ENCODE results near the gene LRRC36. TPM values are rescaled to one million over a fixed set of nuclear protein-coding genes. Genes with fewer than 3 reads are reported as not detected.
A peak's percentile ranks its signal among the peaks of the same experiment; 100 is the strongest.
"Not testable (repeated sequence)": the region's sequence is repeated elsewhere in the genome, so short reads cannot be mapped to it uniquely, and the experiment has no call there.

LRRC36 gene
- total and polyA plus RNA-seq, 2 of the 13 experiments (the other 11 are each of a cell fraction or from before 2014, with no cell fraction given), result 0.12 to 0.15 TPM

GRCh38 chr16:67415421-67415820 lies 88.8 kb downstream of the LRRC36 start:
- CTCF ChIA-PET (ENCODE audit: low intra/inter-chr PET ratio, low total read pairs), result interaction anchor here (2.3 kb wide), 1 partner anchor 136 kb away, joined by 7 read pairs; the partner anchor contains the start of gene PLEKHG4
- POLR2A ChIA-PET, result interaction anchor here (1.1 kb wide), 1 partner anchor 16 kb away, joined by 3 read pairs; the partner anchor contains the start of gene HSD11B2
- FAIRE-seq; H3K79me2 ChIP-seq (ENCODE audit: insufficient read depth, low read length); H3K36me3 ChIP-seq (replicated peaks in 1 of 2; ENCODE audit: control insufficient read depth in 1 of 2, insufficient read depth in 2 of 2, low read length in 2 of 2); DNase-seq (ENCODE audit: low spot score); H3K27ac ChIP-seq (ENCODE audit: extremely low read length, insufficient read depth, low read length); H3K9me3 ChIP-seq (ENCODE audit: low read length); in situ Hi-C loops (cut with HindIII; ENCODE audit: extremely low pct_ligation_motif_present, low pct_unique_long_range_greater_than_20kb); ATAC-seq; intact Hi-C loops (cut with micrococcal nuclease; ENCODE audit: unreplicated experiment); H4K20me1 ChIP-seq (ENCODE audit: insufficient read depth, low read length): not testable (repeated sequence)
- WGBS (ENCODE audit: low lambda C conversion rate), result 91% methylated on average over 19 of the region's 19 CpGs
- Histone ChIP-seq H3K9ac (ENCODE audit: insufficient read depth, low read depth, low read length) (peak overlapping the region; percentile 69), H2AFZ (ENCODE audit: low read length) (peak overlapping the region; percentile 57), H3K4me2 (ENCODE audit: low read depth, low read length) (peak overlapping the region; percentile 95), H3K4me1 (ENCODE audit: insufficient read depth, low read length) (peaks cover 46% of the 10 kb centered on the region), H3K27me3 (ENCODE audit: control insufficient read depth in 1 of 2, insufficient read depth in 2 of 2, low read length in 2 of 2) (peaks cover 0 to 15% of the 10 kb centered on the region in 2 experiments; a peak in 2 of 5 replicates), H3K4me3 (replicated peaks in 1 of 3; ENCODE audit: insufficient read depth in 1 of 3, low read depth in 2 of 3, low read length in 3 of 3) (peak overlapping the region; percentile 54 to 78 (median 76); a peak in 5 of 6 replicates)
- peak; percentile 5; the same call in 1 of the 2 replicates for TF ChIP-seq ZNF350 (CRISPR knock-in tag; IDR thresholded peaks at IDR 0.05; ENCODE audit: borderline replicate concordance, low read depth)
- TSS peak; percentile 62 for BruUV-seq (replicated peaks)

DNA sequence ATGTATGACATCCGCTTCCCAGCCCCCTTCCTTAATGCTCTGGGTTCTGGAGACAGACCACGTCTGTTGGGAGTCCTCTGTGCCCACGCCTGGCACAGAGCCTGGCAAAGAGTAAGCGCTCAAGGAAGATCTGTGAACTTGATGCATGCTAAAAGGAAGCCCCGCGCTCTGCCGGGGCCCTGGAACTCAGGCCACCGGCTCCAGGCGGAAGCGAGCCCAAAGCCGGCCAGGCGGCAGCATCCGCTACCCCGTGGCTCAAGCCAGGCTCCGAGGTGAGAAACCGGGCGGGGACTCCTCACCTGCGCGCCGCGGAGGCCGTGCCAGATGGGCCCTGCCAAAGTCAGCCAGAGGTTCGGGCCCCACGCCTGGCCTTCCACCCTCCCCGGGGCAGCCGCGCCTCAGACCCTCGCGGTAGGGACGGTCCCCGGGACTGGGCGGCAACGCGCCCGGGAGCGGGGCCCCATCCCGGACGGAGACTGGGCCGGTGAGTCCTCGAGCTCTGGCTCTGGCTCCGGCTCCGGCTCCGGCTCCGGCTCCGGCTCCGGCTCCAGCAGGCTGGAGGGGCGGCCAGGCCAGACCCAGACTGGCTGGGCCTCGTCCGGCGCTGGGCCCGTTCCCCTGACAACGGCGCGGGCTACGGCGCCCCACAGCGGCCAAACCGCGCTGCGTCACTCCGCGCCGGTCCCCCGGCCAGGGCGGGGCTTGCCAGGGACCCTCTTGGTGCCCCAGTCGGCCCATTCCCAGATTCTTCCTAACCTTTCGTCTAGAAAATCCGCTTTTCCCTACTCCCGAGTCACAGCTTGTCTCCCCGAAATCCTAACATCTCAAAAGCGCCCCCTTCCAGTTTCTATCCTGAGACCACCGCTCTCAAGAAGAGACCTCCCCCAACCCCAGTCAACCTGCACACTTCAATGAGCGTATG lies 89.5 kb downstream of the LRRC36 start, which contains the start of gene ZDHHC1:
Gene ZDHHC1, minus strand, starts transcription at position 606 of the 922 bp plus-strand sequence. CDS start 8,702 bp downstream, outside the sequence.
- no TSS peak for BruUV-seq (replicated peaks)
- POLR2A ChIA-PET, result interaction anchor here (1.2 kb wide), 1 partner anchor 30 kb away, joined by 3 read pairs; no protein-coding TSS in a partner anchor
- FAIRE-seq (no peak), ATAC-seq (peak; percentile 90), DNase-seq (ENCODE audit: low spot score) (no peak)
- no peaks in the 10 kb centered on the region for H4K20me1 ChIP-seq (ENCODE audit: insufficient read depth, low read length)
- CTCF ChIA-PET (ENCODE audit: low intra/inter-chr PET ratio, low total read pairs), result interaction anchor here (2.3 kb wide), 1 partner anchor 137 kb away, joined by 7 read pairs; the partner anchor contains the start of gene PLEKHG4
- no peaks in the 10 kb centered on the region for H3K9me3 ChIP-seq (ENCODE audit: low read length)
- H3K27ac ChIP-seq (ENCODE audit: extremely low read length, insufficient read depth, low read length), result no peak within 1 kb of the TSS
- in situ Hi-C loops (cut with HindIII; ENCODE audit: extremely low pct_ligation_motif_present, low pct_unique_long_range_greater_than_20kb) (no loop called here), intact Hi-C loops (cut with micrococcal nuclease; ENCODE audit: unreplicated experiment) (loop anchor here (2.0 kb wide), 1 partner anchor 89 kb away; the partner anchor contains the start of genes KCTD19 and LRRC36)
- no peaks in the 10 kb centered on the region for H3K36me3 ChIP-seq (replicated peaks in 1 of 2; ENCODE audit: control insufficient read depth in 1 of 2, insufficient read depth in 2 of 2, low read length in 2 of 2)
- H3K9ac ChIP-seq (ENCODE audit: insufficient read depth, low read depth, low read length), result peak within 1 kb of the TSS; percentile 69
- peak within 1 kb of the TSS; percentile 57 for H2AFZ ChIP-seq (ENCODE audit: low read length)
- H3K4me1 ChIP-seq (ENCODE audit: insufficient read depth, low read length), result peaks cover 40% of the 10 kb centered on the region
- H3K79me2 ChIP-seq (ENCODE audit: insufficient read depth, low read length), result no peaks in the 10 kb centered on the region
- H3K4me2 ChIP-seq (ENCODE audit: low read depth, low read length), result peak within 1 kb of the TSS; percentile 95
- H3K27me3 ChIP-seq (ENCODE audit: control insufficient read depth in 1 of 2, insufficient read depth in 2 of 2, low read length in 2 of 2), result peaks cover 0 to 15% of the 10 kb centered on the region in 2 experiments; a peak in 2 of 5 replicates
- WGBS (ENCODE audit: low lambda C conversion rate), result 11% methylated on average over 24 of the region's 73 CpGs
- H3K4me3 ChIP-seq (replicated peaks in 1 of 3; ENCODE audit: insufficient read depth in 1 of 3, low read depth in 2 of 3, low read length in 3 of 3), result peak within 1 kb of the TSS; percentile 54 to 78 (median 76)
- TF ChIP-seq HOXA9 (CRISPR knock-in tag; IDR thresholded peaks at IDR 0.05; ENCODE audit: borderline replicate concordance) (no peak), KAT8 (CRISPR knock-in tag; IDR thresholded peaks at IDR 0.05) (peak; percentile 42; the same call in 1 of the 2 replicates), ZSCAN25 (CRISPR knock-in tag; IDR thresholded peaks at IDR 0.05) (no peak), BORCS8-MEF2B (CRISPR knock-in tag; IDR thresholded peaks at IDR 0.05) (peak; percentile 81; the same call in 1 of the 2 replicates), ZNF234 (CRISPR knock-in tag; conservative IDR thresholded peaks at IDR 0.05) (peak; percentile 81; the same call in 1 of the 2 replicates), NFKB2 (CRISPR knock-in tag; IDR thresholded peaks at IDR 0.05; ENCODE audit: borderline replicate concordance) (peak; percentile 86; the same call in 1 of the 2 replicates), PPARG (CRISPR knock-in tag; conservative IDR thresholded peaks at IDR 0.05) (peak; percentile 37; the same call in 1 of the 2 replicates), ZNF124 (CRISPR knock-in tag; IDR thresholded peaks at IDR 0.05) (no peak), ZNF335 (CRISPR knock-in tag; IDR thresholded peaks at IDR 0.05) (peak; percentile 20; the same call in 1 of the 2 replicates), ZNF567 (CRISPR knock-in tag; IDR thresholded peaks at IDR 0.05; ENCODE audit: borderline replicate concordance) (peak; percentile 79; the same call in 1 of the 2 replicates), RNF2 (conservative IDR thresholded peaks at IDR 0.05; ENCODE audit: low read depth) (no peak; the same call in 1 of the 2 replicates), KLF12 (CRISPR knock-in tag; IDR thresholded peaks at IDR 0.05; ENCODE audit: borderline replicate concordance) (0 out of 2 replicates have a peak, but pooled peaks have one; percentile 61)
- TF ChIP-seq, protein P1, sequence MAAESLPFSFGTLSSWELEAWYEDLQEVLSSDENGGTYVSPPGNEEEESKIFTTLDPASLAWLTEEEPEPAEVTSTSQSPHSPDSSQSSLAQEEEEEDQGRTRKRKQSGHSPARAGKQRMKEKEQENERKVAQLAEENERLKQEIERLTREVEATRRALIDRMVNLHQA (CRISPR knock-in tag; IDR thresholded peaks at IDR 0.05), result no peak
- TF ChIP-seq, protein P2, sequence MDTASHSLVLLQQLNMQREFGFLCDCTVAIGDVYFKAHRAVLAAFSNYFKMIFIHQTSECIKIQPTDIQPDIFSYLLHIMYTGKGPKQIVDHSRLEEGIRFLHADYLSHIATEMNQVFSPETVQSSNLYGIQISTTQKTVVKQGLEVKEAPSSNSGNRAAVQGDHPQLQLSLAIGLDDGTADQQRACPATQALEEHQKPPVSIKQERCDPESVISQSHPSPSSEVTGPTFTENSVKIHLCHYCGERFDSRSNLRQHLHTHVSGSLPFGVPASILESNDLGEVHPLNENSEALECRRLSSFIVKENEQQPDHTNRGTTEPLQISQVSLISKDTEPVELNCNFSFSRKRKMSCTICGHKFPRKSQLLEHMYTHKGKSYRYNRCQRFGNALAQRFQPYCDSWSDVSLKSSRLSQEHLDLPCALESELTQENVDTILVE (CRISPR knock-in tag; IDR thresholded peaks at IDR 0.05), result no peak; the same call in 1 of the 2 replicates
